ENCODE results near the gene IQSEC2. TPM values are rescaled to one million over a fixed set of nuclear protein-coding genes. Genes with fewer than 3 reads are reported as not detected.

Gene IQSEC2
- total and polyA plus RNA-seq, 2 of the 8 experiments (the other 6 are each of a cell fraction or from before 2014, with no cell fraction given), result 6.1 to 54.9 TPM

DNA sequence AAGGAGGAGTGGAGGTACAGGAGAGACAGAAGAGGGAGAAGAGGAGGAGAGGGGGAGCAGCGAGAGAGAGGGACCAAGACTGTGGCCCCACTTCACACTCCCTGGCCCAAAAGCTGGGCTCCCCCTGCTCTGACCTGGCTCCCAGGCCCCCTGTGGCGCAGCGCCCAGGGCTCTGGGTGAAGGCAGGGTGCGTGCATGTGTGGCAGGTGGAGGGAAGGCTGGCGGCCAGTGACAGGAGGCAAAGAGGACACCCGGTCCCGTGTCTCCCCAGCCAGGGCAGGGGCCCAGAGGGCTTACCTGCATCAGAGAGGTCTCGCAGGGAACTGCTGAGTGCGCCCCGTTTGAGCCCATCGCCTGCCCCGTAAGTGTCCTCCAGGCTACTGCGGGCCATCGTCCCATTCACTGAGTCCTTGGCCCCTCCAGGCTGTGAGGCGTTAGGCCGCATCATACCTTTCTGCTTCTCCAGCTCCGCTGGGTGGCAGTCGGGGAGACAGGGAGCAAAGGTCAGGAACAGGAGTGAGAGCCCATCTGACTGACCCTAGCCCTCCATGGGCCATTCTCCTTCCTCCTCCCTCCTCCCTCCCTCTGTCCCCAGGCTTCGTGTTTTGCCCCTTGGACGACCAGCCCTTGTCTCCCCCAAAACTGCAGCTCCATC, 45.2 kb downstream of the IQSEC2 start (continued):
- no peak for TF ChIP-seq BRCA1 (IDR thresholded peaks at IDR 0.05; ENCODE audit: low read depth, low read length)
- no peak for TF ChIP-seq NRF1 (IDR thresholded peaks at IDR 0.05; ENCODE audit: low read depth, low read length)
- TF ChIP-seq SIN3A (conservative IDR thresholded peaks at IDR 0.05 in 1 of 2, IDR thresholded peaks at IDR 0.05 in 1 of 2; ENCODE audit: low read depth in 1 of 2, low read length in 2 of 2), result no peak
- TF ChIP-seq, protein P1, sequence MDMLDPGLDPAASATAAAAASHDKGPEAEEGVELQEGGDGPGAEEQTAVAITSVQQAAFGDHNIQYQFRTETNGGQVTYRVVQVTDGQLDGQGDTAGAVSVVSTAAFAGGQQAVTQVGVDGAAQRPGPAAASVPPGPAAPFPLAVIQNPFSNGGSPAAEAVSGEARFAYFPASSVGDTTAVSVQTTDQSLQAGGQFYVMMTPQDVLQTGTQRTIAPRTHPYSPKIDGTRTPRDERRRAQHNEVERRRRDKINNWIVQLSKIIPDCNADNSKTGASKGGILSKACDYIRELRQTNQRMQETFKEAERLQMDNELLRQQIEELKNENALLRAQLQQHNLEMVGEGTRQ (IDR thresholded peaks at IDR 0.05; ENCODE audit: low read length), result no peak
- no peak for TF ChIP-seq TBP (IDR thresholded peaks at IDR 0.05; ENCODE audit: low read depth, low read length)
- no peak for TF ChIP-seq PHF8 (conservative IDR thresholded peaks at IDR 0.05; ENCODE audit: low read depth, low read length)

All from H1 (cell line).